Measurements from ENCODE around the gene RSRC1. TPM values are rescaled to one million over a fixed set of nuclear protein-coding genes. Genes with fewer than 3 reads are reported as not detected.

RSRC1 gene
- total and polyA plus RNA-seq, 7 donors: 14.9 to 60.7 (median 41.0) TPM

GRCh38 chr3:158430448-158430847 lies 320.6 kb downstream of the RSRC1 start:
- no peak for DNase-seq
- intact Hi-C loops (cut with DNase I): no loop called here
- Histone ChIP-seq H3K27ac (no peak overlapping the region), H3K36me3 (no peaks in the 10 kb centered on the region), H3K9me3 (no peaks in the 10 kb centered on the region), H3K4me1 (no peaks in the 10 kb centered on the region), H3K27me3 (no peaks in the 10 kb centered on the region), H3K4me3 (no peak overlapping the region)
- 95 to 98% methylated on average over 1 of the region's 1 CpG for WGBS, 2 donors
- TF ChIP-seq POLR2AphosphoS5 (IDR thresholded peaks at IDR 0.05) (no peak), POLR2A (IDR thresholded peaks at IDR 0.05) (no peak), EP300 (IDR thresholded peaks at IDR 0.05) (no peak), CTCF (IDR thresholded peaks at IDR 0.05) (no peak)

- TF ChIP-seq POLR2A (IDR thresholded peaks at IDR 0.05) (no peak), CTCF (IDR thresholded peaks at IDR 0.05) (no peak), EP300 (IDR thresholded peaks at IDR 0.05) (no peak), POLR2AphosphoS5 (IDR thresholded peaks at IDR 0.05) (no peak)
- Histone ChIP-seq H3K36me3 (no peaks in the 10 kb centered on the region), H3K4me3 (no peak overlapping the region), H3K27me3 (no peaks in the 10 kb centered on the region), H3K4me1 (no peaks in the 10 kb centered on the region), H3K9me3 (no peaks in the 10 kb centered on the region), H3K27ac (no peak overlapping the region)
- no peak for DNase-seq
- intact Hi-C loops (cut with DNase I): no loop called here
These were observed 321.1 kb downstream of the RSRC1 start for GRCh38 chr3:158430968-158431367.

GRCh38 chr3:158431829-158432228 lies 321.9 kb downstream of the RSRC1 start:
- H3K4me3 ChIP-seq: no peak overlapping the region
- H3K9me3 ChIP-seq: no peaks in the 10 kb centered on the region
- intact Hi-C loops (cut with DNase I): no loop called here
- H3K4me1 ChIP-seq: no peaks in the 10 kb centered on the region
- TF ChIP-seq CTCF (IDR thresholded peaks at IDR 0.05): no peak
- no peak for TF ChIP-seq POLR2AphosphoS5 (IDR thresholded peaks at IDR 0.05)
- no peak for TF ChIP-seq EP300 (IDR thresholded peaks at IDR 0.05)
- TF ChIP-seq POLR2A (IDR thresholded peaks at IDR 0.05): no peak
- no peaks in the 10 kb centered on the region for H3K27me3 ChIP-seq
- 92 to 94% methylated on average over 3 of the region's 3 CpGs for WGBS, 2 donors
- H3K36me3 ChIP-seq: no peaks in the 10 kb centered on the region
- DNase-seq: no peak
- H3K27ac ChIP-seq: no peak overlapping the region

- Histone ChIP-seq H3K36me3 (no peaks in the 10 kb centered on the region), H3K27ac (no peak overlapping the region), H3K4me3 (no peak overlapping the region), H3K4me1 (no peaks in the 10 kb centered on the region), H3K9me3 (no peaks in the 10 kb centered on the region), H3K27me3 (no peaks in the 10 kb centered on the region)
- peak; percentile 62 for DNase-seq
- TF ChIP-seq CTCF (IDR thresholded peaks at IDR 0.05) (peak in 3 of 4 experiments; percentile 42 to 58 (median 54)), POLR2AphosphoS5 (IDR thresholded peaks at IDR 0.05) (no peak), POLR2A (IDR thresholded peaks at IDR 0.05) (no peak)
- WGBS, 2 donors: 1 to 5% methylated on average over 4 of the region's 4 CpGs
- intact Hi-C loops (cut with DNase I): loop anchor here (1.0 kb wide), 1 partner anchor 816 kb away; no protein-coding TSS in a partner anchor
These were observed 324.6 kb downstream of the RSRC1 start for GRCh38 chr3:158434412-158435038.

- intact Hi-C loops (cut with DNase I): no loop called here
- H3K4me3 ChIP-seq: no peak overlapping the region
These were observed 333.7 kb downstream of the RSRC1 start for GRCh38 chr3:158443632-158444031.

More at GRCh38 chr3:158443632-158444031, 333.7 kb downstream of the RSRC1 start:
- no peaks in the 10 kb centered on the region for H3K27me3 ChIP-seq
- no peaks in the 10 kb centered on the region for H3K4me1 ChIP-seq
- WGBS, 2 donors: 85 to 91% methylated on average over 1 of the region's 1 CpG
- no peaks in the 10 kb centered on the region for H3K36me3 ChIP-seq
- TF ChIP-seq POLR2A (IDR thresholded peaks at IDR 0.05): no peak
- TF ChIP-seq EP300 (IDR thresholded peaks at IDR 0.05): no peak
- TF ChIP-seq POLR2AphosphoS5 (IDR thresholded peaks at IDR 0.05): no peak
- TF ChIP-seq CTCF (IDR thresholded peaks at IDR 0.05): no peak
- no peak overlapping the region for H3K27ac ChIP-seq
- H3K9me3 ChIP-seq: no peaks in the 10 kb centered on the region
- DNase-seq: no peak

All from sigmoid colon (tissue), 7 donors.